Measurements from ENCODE around the gene LIMA1.
"Not testable (repeated sequence)": the region's sequence is repeated elsewhere in the genome, so short reads cannot be mapped to it uniquely, and the experiment has no call there.

LIMA1 gene

GRCh38 chr12:50219544-50219943 lies 63.8 kb downstream of the LIMA1 start:
- DNase-seq: no peak

GRCh38 chr12:50219001-50219400 lies 64.3 kb downstream of the LIMA1 start:
- DNase-seq: not testable (repeated sequence)

DNA sequence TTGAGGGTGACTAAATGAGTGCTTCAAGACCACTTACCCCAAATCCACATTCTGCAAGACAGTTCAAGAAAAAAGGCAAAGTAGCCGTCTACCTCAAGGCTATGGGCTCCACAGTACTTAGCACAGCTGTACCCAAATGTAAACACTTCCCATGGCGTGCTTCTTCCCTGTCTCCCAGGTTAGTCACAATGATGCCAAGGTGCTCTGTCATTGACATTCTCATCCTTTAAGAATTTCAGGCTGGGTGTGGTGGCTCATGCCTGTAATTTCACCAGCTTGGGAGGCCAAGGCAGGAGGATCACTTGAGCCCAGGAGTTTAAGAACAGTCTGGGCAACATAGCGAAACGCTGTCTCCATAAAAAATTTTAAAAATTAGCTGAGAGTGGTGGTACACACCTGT lies 64.9 kb downstream of the LIMA1 start:
- DNase-seq: no peak

- no peak for DNase-seq
Observed at GRCh38 chr12:50217202-50217601, 66.1 kb downstream of the LIMA1 start.

- DNase-seq: no peak
Observed at GRCh38 chr12:50215033-50215432, 68.3 kb downstream of the LIMA1 start.

DNA sequence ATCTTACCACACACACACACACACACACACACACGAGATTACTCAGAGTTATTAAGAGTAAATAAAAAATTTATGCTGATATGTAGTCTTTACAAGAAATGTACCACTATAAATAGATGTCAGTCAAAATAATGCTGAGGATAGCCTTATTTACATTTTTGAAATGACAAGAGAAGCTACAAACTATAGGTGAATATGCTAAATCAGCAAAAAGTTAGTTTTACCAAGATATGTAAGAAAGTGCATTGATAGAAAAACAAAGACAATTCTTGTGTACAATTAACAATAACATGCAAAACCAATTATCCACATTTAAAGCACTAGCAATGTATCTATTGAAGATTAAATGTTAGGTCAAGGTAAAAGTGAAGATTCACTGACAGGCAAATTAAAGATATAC lies 69.3 kb downstream of the LIMA1 start:
- no peak for DNase-seq

DNA sequence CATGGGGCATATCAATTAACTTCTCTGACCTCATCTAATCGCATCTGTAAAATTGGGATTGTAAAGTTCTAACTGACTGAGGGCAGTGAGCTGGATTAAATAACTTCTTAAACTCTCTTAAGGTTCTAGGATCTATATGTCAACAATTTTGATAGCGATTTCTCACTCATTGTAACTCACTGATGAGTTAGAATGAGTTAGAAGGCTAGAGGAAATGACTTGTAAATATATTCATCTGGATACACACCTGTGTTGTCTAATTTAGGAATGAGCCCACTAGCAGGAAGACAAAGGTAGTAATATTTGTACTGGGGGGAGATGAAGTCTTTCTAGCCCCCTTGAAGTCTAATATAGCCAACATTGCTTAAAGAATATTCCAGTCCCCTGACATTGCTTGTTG lies 69.9 kb downstream of the LIMA1 start:
- no peak for DNase-seq

DNA sequence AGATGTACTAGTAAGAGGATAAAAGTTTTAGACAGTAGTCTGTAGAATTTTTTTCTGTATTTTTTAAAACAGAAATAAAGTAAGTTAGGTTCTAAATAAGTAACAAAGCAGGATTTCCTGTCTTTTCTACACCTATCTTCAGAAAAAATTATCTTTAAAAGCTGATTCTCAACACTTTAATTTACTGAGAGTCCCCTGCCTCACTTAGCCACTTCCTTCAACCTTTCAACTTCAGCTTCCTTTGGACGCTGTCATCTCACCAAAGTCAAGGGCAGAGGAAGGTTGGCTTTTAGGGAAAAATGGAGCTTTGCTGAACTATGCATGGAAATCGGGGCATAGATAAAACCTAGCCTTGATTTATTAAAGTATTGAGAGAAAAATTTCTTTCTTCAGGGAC lies 71.3 kb downstream of the LIMA1 start:
- no peak for DNase-seq

DNA sequence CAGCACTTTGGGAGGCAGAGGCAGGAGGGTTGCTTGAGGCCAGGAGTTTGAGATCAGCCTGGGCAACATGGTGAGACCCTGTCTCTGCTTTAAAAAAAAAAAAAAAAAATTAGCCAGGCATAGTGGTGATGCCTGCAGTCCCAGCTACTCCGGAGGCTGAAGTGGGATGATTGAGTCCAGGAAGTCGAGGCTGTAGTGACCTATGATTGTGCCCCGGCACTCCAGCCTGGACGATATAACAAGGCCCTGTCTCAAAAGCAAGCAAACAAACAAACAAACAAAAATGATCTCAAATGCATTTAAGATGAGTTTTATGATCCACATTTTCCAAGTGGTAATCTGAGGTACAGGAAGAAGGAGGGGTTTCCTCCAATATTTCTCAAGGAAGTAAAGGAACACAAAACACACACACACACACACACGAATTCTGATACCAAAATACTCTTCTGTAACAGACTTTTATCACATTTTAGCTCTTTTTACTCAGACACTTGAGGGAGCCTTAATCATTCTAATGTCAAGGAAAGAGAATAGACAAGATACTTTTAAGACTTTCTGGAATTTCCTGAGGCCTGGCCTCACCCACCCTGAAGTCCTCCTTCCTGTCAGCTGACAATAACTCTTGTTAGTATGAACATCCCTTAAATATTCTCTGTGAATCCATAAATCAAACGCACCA lies 71.8 kb downstream of the LIMA1 start:
- DNase-seq: no peak

DNA sequence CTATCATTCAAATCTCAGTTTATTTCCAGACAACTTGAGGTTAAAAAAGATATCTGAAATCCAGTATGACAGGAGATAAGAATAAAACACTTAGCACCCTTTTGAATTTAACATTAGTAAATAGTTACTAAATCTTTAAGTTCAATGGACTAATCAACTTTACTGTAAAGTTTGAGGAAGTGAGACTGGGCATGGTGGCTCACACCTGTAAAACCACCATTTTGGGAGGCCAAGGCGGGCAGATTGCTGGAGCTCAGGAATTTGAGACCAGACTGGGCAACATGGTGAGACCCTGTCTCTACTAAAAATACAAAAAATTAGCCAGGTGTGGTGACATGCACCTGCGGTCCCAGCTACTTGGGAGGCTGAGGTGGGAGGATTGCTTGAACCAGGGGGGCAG lies 75.9 kb downstream of the LIMA1 start:
- DNase-seq: no peak

GRCh38 chr12:50205648-50206047 lies 77.7 kb downstream of the LIMA1 start:
- no peak for DNase-seq

DNA sequence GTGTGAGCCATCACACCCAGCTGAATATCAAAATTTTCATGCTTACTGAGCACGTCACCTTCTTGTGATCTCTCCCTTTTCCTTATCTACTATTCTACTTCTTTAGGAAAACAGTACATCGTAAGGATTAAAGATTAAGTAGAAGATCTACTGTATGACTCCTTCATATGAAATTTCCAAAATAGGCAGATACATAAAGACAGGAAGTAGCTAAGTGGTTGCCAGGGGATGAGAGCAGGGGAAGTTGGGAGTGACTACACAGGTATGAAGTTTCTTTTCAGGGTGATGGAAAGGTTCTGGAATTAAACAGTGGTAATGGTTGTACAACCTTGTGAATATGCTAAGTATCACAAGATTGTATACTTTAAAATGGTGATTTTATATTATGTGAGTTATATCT lies 79.6 kb downstream of the LIMA1 start:
- DNase-seq: no peak

DNA sequence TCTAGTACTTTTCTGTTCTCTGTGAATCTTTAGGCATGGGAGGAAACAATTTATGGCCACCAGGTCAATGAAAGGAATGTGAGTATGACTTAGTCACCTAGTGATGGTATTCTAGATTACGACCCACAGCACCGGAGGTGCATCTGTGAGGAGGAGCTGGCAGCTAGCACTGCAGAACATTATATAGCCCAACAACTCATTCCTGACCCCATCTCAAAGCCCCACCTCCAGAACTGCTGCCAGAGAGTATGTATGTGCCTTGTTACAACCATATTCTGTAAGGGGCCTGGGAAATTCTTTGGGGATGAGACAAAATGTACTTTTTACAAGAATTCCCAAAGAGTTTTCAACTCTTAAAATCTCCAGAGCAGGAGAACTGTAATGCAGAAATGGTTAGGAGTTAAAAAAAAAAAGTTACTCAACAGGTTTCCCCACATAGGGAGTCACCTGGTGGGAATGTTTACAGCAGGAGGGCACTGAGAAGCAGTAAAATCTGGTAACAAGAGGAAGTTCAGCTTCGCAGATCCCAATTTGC lies 81.3 kb downstream of the LIMA1 start:
- DNase-seq: no peak

DNA sequence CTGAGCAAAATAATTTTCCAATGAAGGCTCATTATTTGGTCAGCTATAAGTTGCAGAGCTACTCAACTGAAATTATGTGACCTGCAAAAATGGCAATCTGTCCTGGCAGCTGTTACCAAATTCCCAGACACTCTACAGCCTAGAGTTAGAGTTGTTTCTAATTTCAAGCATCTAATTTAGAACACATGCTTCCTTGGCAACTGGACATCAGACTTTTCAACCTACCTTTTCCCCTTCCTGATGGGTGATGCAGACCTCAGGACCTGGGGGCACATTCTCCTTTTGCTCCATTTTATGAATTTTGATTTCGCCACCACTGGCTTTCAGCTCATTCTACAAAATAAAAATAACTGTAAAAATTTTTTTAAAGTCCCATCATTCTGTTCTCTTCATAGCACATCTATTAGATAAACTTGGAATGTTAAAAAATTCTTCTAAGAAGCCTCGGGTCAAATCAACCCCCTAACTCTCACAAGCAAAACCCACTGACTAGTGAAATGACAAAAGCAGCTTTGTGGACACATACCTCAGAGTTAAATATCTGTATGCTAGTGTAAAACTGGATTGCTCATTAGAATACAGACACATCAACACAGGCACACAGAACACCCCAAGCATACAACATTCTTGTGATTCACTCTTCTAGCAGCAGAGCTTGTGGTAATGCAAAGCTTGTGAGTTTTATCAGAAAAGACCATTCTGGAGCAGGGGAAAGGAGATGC lies 82.6 kb downstream of the LIMA1 start:
- DNase-seq: no peak

GRCh38 chr12:50198829-50199228 lies 84.5 kb downstream of the LIMA1 start:
- DNase-seq: no peak

DNA sequence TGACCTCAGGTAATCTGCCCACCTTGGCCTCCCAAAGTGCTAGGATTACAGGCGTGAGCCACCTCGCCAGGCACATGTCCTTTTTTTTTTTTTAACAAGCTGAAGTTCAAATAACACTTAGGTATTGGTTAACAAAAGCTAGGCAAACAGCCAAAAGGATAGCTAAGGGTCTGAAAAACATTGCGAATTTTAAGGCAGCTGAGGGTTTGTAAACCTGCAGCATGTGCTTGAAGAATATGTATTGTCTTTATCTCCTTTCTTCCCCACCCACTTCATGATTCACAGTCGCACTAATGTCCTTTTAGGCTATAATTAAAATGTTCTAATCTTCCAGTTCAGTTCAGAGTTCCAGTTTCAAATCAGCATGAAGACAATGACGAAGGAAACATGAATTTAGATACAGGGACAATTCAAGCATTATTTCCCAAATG lies 86.0 kb downstream of the LIMA1 start:
- no peak for DNase-seq

GRCh38 chr12:50196537-50196936 lies 86.8 kb downstream of the LIMA1 start:
- DNase-seq: no peak

DNA sequence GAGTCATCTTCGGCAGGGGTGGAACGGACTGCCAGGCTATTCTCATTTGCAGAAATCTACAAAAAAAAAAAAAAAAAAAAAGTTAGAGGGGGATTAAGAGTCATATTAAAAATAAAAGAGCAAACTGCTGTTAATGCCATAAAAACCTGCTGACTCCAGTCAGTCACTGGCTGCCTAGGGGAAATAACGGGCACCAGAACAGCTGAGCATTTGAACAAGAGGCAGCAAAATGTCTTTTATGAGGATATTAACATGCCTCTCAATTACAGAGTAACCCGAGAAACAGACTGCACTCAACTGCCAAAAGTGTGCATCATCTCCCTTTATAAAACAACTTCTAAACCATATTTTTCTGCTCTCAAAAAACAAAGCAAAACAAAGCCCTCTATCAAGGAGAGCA lies 87.5 kb downstream of the LIMA1 start:
- DNase-seq: no peak

DNA sequence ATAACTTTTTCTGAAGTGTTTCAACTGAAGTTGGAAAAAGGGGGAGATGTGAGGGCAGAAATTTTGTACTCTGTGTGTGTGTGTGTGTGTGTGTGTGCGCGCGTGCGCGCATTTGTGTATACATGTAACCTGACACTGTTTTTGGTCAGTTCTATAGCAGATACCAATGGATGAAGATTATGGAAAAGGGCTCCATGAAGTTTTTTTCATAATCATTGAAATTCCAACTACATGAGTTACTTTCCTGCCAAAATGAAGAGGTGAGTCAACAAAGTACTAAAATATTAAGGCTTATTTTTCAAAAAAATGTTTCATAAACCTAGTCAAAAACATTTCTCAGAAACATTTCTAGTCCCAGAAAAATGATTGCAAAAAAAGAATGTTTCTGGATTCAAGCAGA lies 90.4 kb downstream of the LIMA1 start:
- no peak for DNase-seq

- DNase-seq: no peak
Observed at GRCh38 chr12:50192236-50192635, 91.1 kb downstream of the LIMA1 start.

DNA sequence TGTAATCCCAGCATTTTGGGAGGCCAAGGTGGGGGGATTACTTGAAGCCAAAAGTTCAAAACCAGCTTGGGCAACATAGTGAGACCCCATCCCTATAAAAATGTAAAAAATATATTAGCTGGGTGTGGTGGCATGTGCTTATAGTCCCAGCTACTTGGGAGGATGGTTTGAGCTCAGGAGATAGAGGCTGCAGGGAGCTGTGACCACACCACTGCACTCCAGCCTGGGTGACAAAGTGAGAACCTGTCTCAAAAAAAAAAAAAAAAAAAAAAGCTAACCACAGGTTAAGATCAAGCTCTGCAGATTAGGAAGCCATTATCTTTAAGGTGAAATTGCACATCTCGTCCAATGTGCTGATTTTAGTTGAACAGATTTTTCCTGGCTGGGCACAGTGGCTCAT lies 92.5 kb downstream of the LIMA1 start:
- no peak for DNase-seq

DNA sequence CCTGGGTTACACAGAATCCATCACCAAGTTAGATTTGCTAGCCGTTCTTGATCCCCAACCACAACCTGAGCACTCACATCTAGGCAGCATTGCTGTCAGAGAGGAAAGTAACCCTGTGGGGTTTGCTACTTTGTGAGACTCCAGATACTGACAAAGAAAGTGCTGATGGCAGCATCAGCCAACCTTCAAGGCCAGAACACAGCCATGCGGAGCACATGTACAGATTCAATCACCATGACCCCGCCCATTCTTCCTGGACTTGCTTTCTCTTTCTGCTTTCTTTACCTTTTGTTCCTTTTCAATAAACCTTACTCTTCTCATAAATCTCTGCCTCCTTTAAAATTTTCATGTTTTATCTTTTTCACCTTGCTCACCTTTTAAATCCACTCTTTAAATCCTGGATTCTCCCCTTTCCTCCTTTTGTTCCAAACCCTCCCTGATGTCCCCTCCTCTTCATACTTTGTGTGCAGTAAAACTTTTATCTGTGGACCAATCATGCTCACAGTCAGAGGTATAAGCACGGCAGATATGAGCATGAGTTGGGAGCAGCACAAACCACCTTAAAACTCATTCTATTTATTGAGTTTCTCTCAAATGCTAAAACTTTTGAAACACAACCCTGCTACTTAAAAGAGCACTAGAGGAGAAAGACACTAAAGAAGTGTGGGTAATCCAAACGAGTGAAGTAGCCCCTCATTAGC lies 94.3 kb downstream of the LIMA1 start:
- DNase-seq: no peak

Data from amygdala (tissue), 56 donors.